H9 (cell line): ENCODE results near the gene FNDC3A. TPM values are rescaled to one million over a fixed set of nuclear protein-coding genes. Genes with fewer than 3 reads are reported as not detected.

ENCODE experiments used
- DNase-seq: peaks from one replicate; pipeline ENCODE4 v3.0.0-alpha.2; 2017
- H2AFZ ChIP-seq: one replicate; pipeline ENCODE4 v1.6.1; 2013; ENCODE audit warnings: mild to moderate bottlenecking, low read length, control low read depth, moderate library complexity
- H2AK5ac ChIP-seq: 2 replicates; pipeline ENCODE4 v1.6.1; 2013; ENCODE audit warnings: low read length, control low read depth, mixed read lengths; ENCODE audit not compliant: insufficient read length
- H2BK120ac ChIP-seq: one replicate; pipeline ENCODE4 v1.6.1; 2013; ENCODE audit warnings: low read depth, mild to moderate bottlenecking, low read length, control low read depth, inconsistent platforms; ENCODE audit not compliant: poor library complexity, severe bottlenecking
- H2BK12ac ChIP-seq: 2 replicates; pipeline ENCODE4 v1.6.1; 2013; ENCODE audit warnings: low read length, control low read depth, mixed read lengths, low read depth; ENCODE audit not compliant: insufficient read length
- H2BK15ac ChIP-seq: 2 replicates; pipeline ENCODE4 v1.6.1; 2013; ENCODE audit warnings: low read depth, low read length, control low read depth
- H2BK20ac ChIP-seq: one replicate; pipeline ENCODE4 v1.6.1; 2013; ENCODE audit warnings: low read depth, mild to moderate bottlenecking, low read length, control low read depth, inconsistent platforms; ENCODE audit not compliant: poor library complexity, severe bottlenecking
- H2BK5ac ChIP-seq: 2 replicates; pipeline ENCODE4 v1.6.1; 2013; ENCODE audit warnings: low read length, control low read depth, mixed read lengths; ENCODE audit not compliant: insufficient read length
- H3K14ac ChIP-seq: 2 replicates; pipeline ENCODE4 v1.6.1; 2013; ENCODE audit warnings: low read length, control low read depth; ENCODE audit not compliant: insufficient read depth
- H3K18ac ChIP-seq: 2 replicates; pipeline ENCODE4 v1.6.1; 2013; ENCODE audit warnings: low read depth, mild to moderate bottlenecking, mixed read lengths, low read length, control low read depth; ENCODE audit not compliant: insufficient read length
- H3K23ac ChIP-seq: 2 replicates; pipeline ENCODE4 v1.6.1; 2013; ENCODE audit warnings: low read length, control low read depth, mixed read lengths, low read depth; ENCODE audit not compliant: insufficient read length
- H3K23me2 ChIP-seq: 2 replicates; pipeline ENCODE4 v1.6.1; 2013; ENCODE audit warnings: low read depth, mild to moderate bottlenecking, mixed read lengths, low read length, control low read depth; ENCODE audit not compliant: insufficient read length, poor library complexity, severe bottlenecking
- H3K27ac ChIP-seq: 2 replicates; pipeline ENCODE4 v1.5.1; 2013; ENCODE audit warnings: low read length, control low read depth, mixed read lengths, low read depth; ENCODE audit not compliant: insufficient read length
- H3K27me3 ChIP-seq: 2 replicates; pipeline ENCODE4 v1.6.1; 2013; ENCODE audit warnings: low read length, control low read depth, inconsistent platforms; ENCODE audit not compliant: insufficient read depth
- H3K4ac ChIP-seq: 2 replicates; pipeline ENCODE4 v1.6.1; 2013; ENCODE audit warnings: low read depth, mild to moderate bottlenecking, control low read depth, inconsistent platforms, low read length, moderate library complexity
- H3K4me1 ChIP-seq: 2 replicates; pipeline ENCODE4 v1.6.1; 2013; ENCODE audit warnings: low read length, control low read depth, inconsistent platforms; ENCODE audit not compliant: insufficient read depth
- H3K4me2 ChIP-seq: 2 replicates; pipeline ENCODE4 v1.6.1; 2013; ENCODE audit warnings: low read length, control low read depth, mixed read lengths; ENCODE audit not compliant: insufficient read length, insufficient read depth
- H3K56ac ChIP-seq: 2 replicates; pipeline ENCODE4 v1.6.1; 2013; ENCODE audit warnings: low read depth, mild to moderate bottlenecking, mixed read lengths, low read length, control low read depth; ENCODE audit not compliant: insufficient read length
- H3K79me1 ChIP-seq: 2 replicates; pipeline ENCODE4 v1.6.1; 2013; ENCODE audit warnings: low read depth, mild to moderate bottlenecking, moderate library complexity, low read length, control low read depth, inconsistent platforms; ENCODE audit not compliant: insufficient read depth, poor library complexity, severe bottlenecking
- H3K79me2 ChIP-seq: 2 replicates; pipeline ENCODE4 v1.6.1; 2013; ENCODE audit warnings: low read length, control low read depth, inconsistent platforms; ENCODE audit not compliant: insufficient read depth
- H3K9ac ChIP-seq: 2 replicates; pipeline ENCODE4 v1.6.1; 2013; ENCODE audit warnings: low read length, control low read depth, mixed read lengths; ENCODE audit not compliant: insufficient read length; ENCODE audit errors: extremely low read depth
- H3K9me3 ChIP-seq: one replicate; pipeline ENCODE4 v1.6.1; 2013; ENCODE audit warnings: low read depth, low read length, inconsistent platforms; ENCODE audit not compliant: control insufficient read depth
- H3T11ph ChIP-seq: one replicate; pipeline ENCODE4 v1.6.1; 2013; ENCODE audit warnings: mild to moderate bottlenecking, low read length, control low read depth, inconsistent platforms
- H4K20me1 ChIP-seq: one replicate; pipeline ENCODE4 v1.6.1; 2013; ENCODE audit not compliant: control insufficient read depth, insufficient read length, insufficient read depth
- H4K5ac ChIP-seq: 2 replicates; pipeline ENCODE4 v1.6.1; 2013; ENCODE audit warnings: low read depth, mild to moderate bottlenecking, mixed read lengths, low read length, control low read depth; ENCODE audit not compliant: insufficient read length
- H4K8ac ChIP-seq: replicated peaks from 2 replicates; pipeline ENCODE4 v1.6.1; 2013; ENCODE audit warnings: low read length, control low read depth, mixed read lengths, low read depth; ENCODE audit not compliant: insufficient read length
- H4K91ac ChIP-seq: 2 replicates; pipeline ENCODE4 v1.6.1; 2013; ENCODE audit warnings: low read depth, mild to moderate bottlenecking, moderate library complexity, mixed read lengths, low read length, control low read depth; ENCODE audit not compliant: insufficient read length
- H3K27ac Mint-ChIP-seq, 3 experiments: 2 replicates in 2 of 3; 3 replicates in 1 of 3; pipeline ENCODE4 v1.8.0; 2020 to 2021; ENCODE audit warnings: mixed read lengths in 3 of 3, mild to moderate bottlenecking in 1 of 3, moderate library complexity in 1 of 3
- H3K27me3 Mint-ChIP-seq: 2 replicates; pipeline ENCODE4 v1.8.0; 2021; ENCODE audit warnings: low read depth, mild to moderate bottlenecking, moderate library complexity, mixed read lengths
- H3K36me3 Mint-ChIP-seq, 3 experiments: 2 replicates in 2 of 3; 3 replicates in 1 of 3; pipeline ENCODE4 v1.8.0; 2020 to 2021; ENCODE audit warnings: low read depth in 3 of 3, mixed read lengths in 3 of 3; ENCODE audit not compliant: insufficient read depth in 1 of 3
- H3K4me1 Mint-ChIP-seq, 2 experiments: 2 replicates each; pipeline ENCODE4 v1.8.0; 2020; ENCODE audit warnings: mixed read lengths in 2 of 2
- H3K4me3 Mint-ChIP-seq, 2 experiments: 2 replicates in 1 of 2; 3 replicates in 1 of 2; pipeline ENCODE4 v1.8.0; 2020 to 2021; ENCODE audit warnings: mild to moderate bottlenecking in 2 of 2, mixed read lengths in 2 of 2, moderate library complexity in 1 of 2
- H3K9me3 Mint-ChIP-seq, 2 experiments: 2 replicates in 1 of 2; 3 replicates in 1 of 2; pipeline ENCODE4 v1.8.0; 2020; ENCODE audit warnings: mild to moderate bottlenecking in 2 of 2, mixed read lengths in 2 of 2, moderate library complexity in 1 of 2
- WGBS: extraction: QIAGEN DNeasy Blood & Tissue Kit; methylation state at CpG from one replicate; pipeline ENCODE4 v1.1.7; 2013; ENCODE audit warnings: missing lambda C conversion rate, low lambda C conversion rate, mixed read lengths; ENCODE audit not compliant: insufficient read length; ENCODE audit errors: extremely low coverage; 5-methylcytosine and 5-hydroxymethylcytosine counted together
- total RNA-seq: library from RNA; stranded (reverse); gene quantifications from 2 replicates; pipeline ENCODE4 v1.2.1, GENCODE V29; 2021
- TF ChIP-seq, protein P1 (sequence below): fragments of 200-600 bp; sonication (generic); conservative IDR thresholded peaks from 3 replicates; pipeline ENCODE4 v1.8.0; 2021; ENCODE audit warnings: antibody characterized with exemption, mild to moderate bottlenecking

FNDC3A gene
- total RNA-seq, 1 experiment from 2014 or later, result 27.4 TPM

DNA sequence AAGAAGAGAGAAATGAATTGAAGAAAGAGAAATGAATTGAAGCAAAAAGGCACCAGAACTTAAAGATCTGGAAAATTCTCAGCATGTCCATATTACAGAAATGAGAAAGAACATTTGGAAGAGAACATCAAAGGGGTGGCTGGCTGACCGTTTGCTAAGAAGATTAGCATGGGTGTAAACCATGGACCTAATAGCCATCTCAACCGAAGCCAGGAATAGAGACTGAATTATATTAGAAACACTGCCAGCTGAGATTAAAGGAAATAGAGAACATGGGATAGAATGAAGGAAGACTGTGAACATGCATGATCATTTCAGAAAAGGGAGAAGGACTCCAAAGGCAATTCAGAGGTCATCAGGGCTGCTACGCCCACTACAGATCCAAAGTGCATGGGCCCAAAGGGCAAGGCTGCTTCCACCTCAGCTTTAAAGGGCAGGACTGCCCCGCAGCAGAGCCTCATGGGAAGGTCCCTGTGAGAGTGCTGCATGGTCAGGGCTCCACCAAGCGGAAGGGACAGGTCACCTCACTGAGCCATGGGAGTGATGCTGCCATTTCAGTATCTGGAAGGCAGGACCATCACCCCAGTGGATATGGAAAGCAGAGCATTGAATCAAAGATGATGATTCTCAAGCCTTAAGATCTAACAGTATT is 23.1 kb downstream of the FNDC3A start:
- Histone ChIP-seq H3K27ac (no peak overlapping the region), H2AK5ac (no peak overlapping the region), H3K4me1 (no peaks in the 10 kb centered on the region), H2BK120ac (no peak overlapping the region), H4K20me1 (no peaks in the 10 kb centered on the region), H3K23ac (no peak overlapping the region), H3T11ph (no peak overlapping the region), H2BK15ac (no peak overlapping the region), H3K18ac (no peak overlapping the region), H3K23me2 (no peaks in the 10 kb centered on the region), H3K79me2 (no peaks in the 10 kb centered on the region), H3K27me3 (no peaks in the 10 kb centered on the region), H4K91ac (no peak overlapping the region), H3K79me1 (no peaks in the 10 kb centered on the region), H3K4ac (no peak overlapping the region), H3K4me2 (no peak overlapping the region), H3K14ac (no peak overlapping the region), H4K5ac (no peak overlapping the region), H3K9me3 (no peaks in the 10 kb centered on the region), H4K8ac (no peak overlapping the region), H3K9ac (no peak overlapping the region), H2BK12ac (no peak overlapping the region), H2BK20ac (no peak overlapping the region), H2AFZ (no peak overlapping the region), H3K56ac (no peak overlapping the region), H2BK5ac (no peak overlapping the region)
- Mint-ChIP-seq H3K27ac (no peak overlapping the region), H3K4me3 (no peak overlapping the region), H3K4me1 (peaks cover 6 to 16% of the 10 kb centered on the region in 2 experiments), H3K27me3 (no peaks in the 10 kb centered on the region; the same call in 1 of the 2 replicates), H3K9me3 (peaks cover 24 to 32% of the 10 kb centered on the region in 2 experiments), H3K36me3 (peaks cover 35 to 49% (median 40%) of the 10 kb centered on the region in 3 experiments)
- TF ChIP-seq, protein P1, sequence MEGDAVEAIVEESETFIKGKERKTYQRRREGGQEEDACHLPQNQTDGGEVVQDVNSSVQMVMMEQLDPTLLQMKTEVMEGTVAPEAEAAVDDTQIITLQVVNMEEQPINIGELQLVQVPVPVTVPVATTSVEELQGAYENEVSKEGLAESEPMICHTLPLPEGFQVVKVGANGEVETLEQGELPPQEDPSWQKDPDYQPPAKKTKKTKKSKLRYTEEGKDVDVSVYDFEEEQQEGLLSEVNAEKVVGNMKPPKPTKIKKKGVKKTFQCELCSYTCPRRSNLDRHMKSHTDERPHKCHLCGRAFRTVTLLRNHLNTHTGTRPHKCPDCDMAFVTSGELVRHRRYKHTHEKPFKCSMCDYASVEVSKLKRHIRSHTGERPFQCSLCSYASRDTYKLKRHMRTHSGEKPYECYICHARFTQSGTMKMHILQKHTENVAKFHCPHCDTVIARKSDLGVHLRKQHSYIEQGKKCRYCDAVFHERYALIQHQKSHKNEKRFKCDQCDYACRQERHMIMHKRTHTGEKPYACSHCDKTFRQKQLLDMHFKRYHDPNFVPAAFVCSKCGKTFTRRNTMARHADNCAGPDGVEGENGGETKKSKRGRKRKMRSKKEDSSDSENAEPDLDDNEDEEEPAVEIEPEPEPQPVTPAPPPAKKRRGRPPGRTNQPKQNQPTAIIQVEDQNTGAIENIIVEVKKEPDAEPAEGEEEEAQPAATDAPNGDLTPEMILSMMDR, result no peak
- no CpG with 5 or more reads among the region's 5 CpGs for WGBS
- no peak for DNase-seq
